Esophagus muscularis mucosa (tissue), 4 donors: ENCODE results near the gene PPFIA3. TPM values are rescaled to one million over a fixed set of nuclear protein-coding genes. Genes with fewer than 3 reads are reported as not detected.
"Not testable (repeated sequence)": the region's sequence is repeated elsewhere in the genome, so short reads cannot be mapped to it uniquely, and the experiment has no call there.

Source experiments
- DNase-seq: peaks from one replicate; pipeline ENCODE4 v3.0.0-alpha.2; 2017; ENCODE audit errors: extremely low spot score
- H3K27ac ChIP-seq, 4 donors: fragments of 200-600 bp; sonication (generic); replicated peaks in 1 of 4; 1 replicate in 3 of 4; 2 replicates in 1 of 4; pipeline ENCODE4 v1.5.1; 2016 to 2019; ENCODE audit warnings: mild to moderate bottlenecking in 1 of 4
- H3K27me3 ChIP-seq, 4 donors: fragments of 200-600 bp; sonication (generic); one replicate each; pipeline versions ENCODE4 v1.5.1 to v1.6.0; 2016 to 2019
- H3K36me3 ChIP-seq, 4 donors: fragments of 200-600 bp; sonication (generic); one replicate each; pipeline ENCODE4 v1.5.1; 2016 to 2019
- H3K4me1 ChIP-seq, 4 donors: fragments of 200-600 bp; sonication (generic); one replicate each; pipeline ENCODE4 v1.5.1; 2016 to 2019
- H3K4me3 ChIP-seq, 4 donors: fragments of 200-600 bp; sonication (generic); 1 replicate in 2 of 4; 2 replicates in 2 of 4; pipeline ENCODE4 v1.5.1; 2016 to 2019; ENCODE audit warnings: mild to moderate bottlenecking in 4 of 4, moderate library complexity in 1 of 4
- H3K9me3 ChIP-seq, 4 donors: fragments of 200-600 bp; sonication (generic); 1 replicate in 3 of 4; 2 replicates in 1 of 4; pipeline ENCODE4 v1.5.1; 2016 to 2019
- EP300 ChIP-seq: sonication (generic); formaldehyde crosslinking; IDR thresholded peaks from one replicate; pipeline ENCODE4 v1.6.1; 2017; ENCODE audit warnings: antibody characterized with exemption
- POLR2A ChIP-seq: fragments of 450-650 bp; IDR thresholded peaks from one replicate; pipeline ENCODE4 v1.6.1; 2017; ENCODE audit warnings: antibody characterized with exemption, moderate library complexity, mild to moderate bottlenecking, low read depth
- POLR2AphosphoS5 ChIP-seq, 2 donors: sonication (generic); formaldehyde crosslinking; IDR thresholded peaks; one replicate each; pipeline ENCODE4 v1.6.1; 2017; ENCODE audit warnings: antibody characterized with exemption in 2 of 2
- WGBS: methylation state at CpG from one replicate; pipeline ENCODE4 v1.1.5; 2018; 5-methylcytosine and 5-hydroxymethylcytosine counted together
- intact Hi-C: fragments of 100-400 bp; cut with DNase I; formaldehyde crosslinking; loops from one replicate; pipeline ENCODE4 v1.15.1; 2023
- total RNA-seq, 4 donors: library from RNA; depleted of rRNA; stranded (reverse); fragments of >200 nt; gene quantifications; one replicate each; pipeline versions ENCODE4 v1.1.0 to v1.2.1, GENCODE V29; 2016
- TF ChIP-seq, protein P1 (sequence below), 3 experiments: fragments of 200-600 bp in 2 of 3; fragments of 450-650 bp in 1 of 3; sonication (generic) in 2 of 3; IDR thresholded peaks; one replicate each; pipeline ENCODE4 v1.5.1; 2017 to 2019; ENCODE audit warnings: antibody characterized with exemption in 3 of 3, mild to moderate bottlenecking in 2 of 3, moderate library complexity in 1 of 3

The PPFIA3 gene
- total RNA-seq, 4 donors from 2014 or later, result 3.3 to 8.4 (median 5.3) TPM

DNA sequence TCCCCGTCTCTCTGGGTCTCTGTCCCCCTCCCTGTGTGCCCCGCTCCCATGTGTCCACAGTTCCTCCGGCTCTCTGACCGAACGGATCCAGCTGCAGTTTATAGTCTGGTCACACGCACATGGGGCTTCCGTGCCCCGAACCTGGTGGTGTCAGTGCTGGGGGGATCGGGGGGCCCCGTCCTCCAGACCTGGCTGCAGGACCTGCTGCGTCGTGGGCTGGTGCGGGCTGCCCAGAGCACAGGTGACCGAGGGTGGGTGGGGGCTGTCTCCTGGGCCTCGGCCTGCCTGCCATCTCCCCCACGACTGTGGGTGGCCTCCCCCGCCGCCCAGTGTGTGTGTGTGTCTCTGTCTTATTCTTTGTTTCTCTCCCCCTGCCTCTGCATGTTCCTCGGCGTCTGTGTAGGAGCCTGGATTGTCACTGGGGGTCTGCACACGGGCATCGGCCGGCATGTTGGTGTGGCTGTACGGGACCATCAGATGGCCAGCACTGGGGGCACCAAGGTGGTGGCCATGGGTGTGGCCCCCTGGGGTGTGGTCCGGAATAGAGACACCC lies 48.6 kb downstream of the PPFIA3 start:
- no peak overlapping the region for H3K27ac ChIP-seq
- peaks cover 27 to 53% (median 53%) of the 10 kb centered on the region in 4 donors for H3K36me3 ChIP-seq
- intact Hi-C loops, result no loop called here
- no peak overlapping the region for H3K4me3 ChIP-seq
- no peaks in the 10 kb centered on the region for H3K27me3 ChIP-seq
- peaks cover 15 to 28% (median 24%) of the 10 kb centered on the region in 4 donors for H3K4me1 ChIP-seq
- DNase-seq, result no peak
- no peaks in the 10 kb centered on the region for H3K9me3 ChIP-seq
- WGBS, result 78% methylated on average over 25 of the region's 25 CpGs
- TF ChIP-seq POLR2A, result no peak
- TF ChIP-seq, protein P1, sequence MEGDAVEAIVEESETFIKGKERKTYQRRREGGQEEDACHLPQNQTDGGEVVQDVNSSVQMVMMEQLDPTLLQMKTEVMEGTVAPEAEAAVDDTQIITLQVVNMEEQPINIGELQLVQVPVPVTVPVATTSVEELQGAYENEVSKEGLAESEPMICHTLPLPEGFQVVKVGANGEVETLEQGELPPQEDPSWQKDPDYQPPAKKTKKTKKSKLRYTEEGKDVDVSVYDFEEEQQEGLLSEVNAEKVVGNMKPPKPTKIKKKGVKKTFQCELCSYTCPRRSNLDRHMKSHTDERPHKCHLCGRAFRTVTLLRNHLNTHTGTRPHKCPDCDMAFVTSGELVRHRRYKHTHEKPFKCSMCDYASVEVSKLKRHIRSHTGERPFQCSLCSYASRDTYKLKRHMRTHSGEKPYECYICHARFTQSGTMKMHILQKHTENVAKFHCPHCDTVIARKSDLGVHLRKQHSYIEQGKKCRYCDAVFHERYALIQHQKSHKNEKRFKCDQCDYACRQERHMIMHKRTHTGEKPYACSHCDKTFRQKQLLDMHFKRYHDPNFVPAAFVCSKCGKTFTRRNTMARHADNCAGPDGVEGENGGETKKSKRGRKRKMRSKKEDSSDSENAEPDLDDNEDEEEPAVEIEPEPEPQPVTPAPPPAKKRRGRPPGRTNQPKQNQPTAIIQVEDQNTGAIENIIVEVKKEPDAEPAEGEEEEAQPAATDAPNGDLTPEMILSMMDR (IDR thresholded peaks at IDR 0.05), result no peak
- no peak for TF ChIP-seq EP300
- no peak for TF ChIP-seq POLR2AphosphoS5 (IDR thresholded peaks at IDR 0.05)

DNA sequence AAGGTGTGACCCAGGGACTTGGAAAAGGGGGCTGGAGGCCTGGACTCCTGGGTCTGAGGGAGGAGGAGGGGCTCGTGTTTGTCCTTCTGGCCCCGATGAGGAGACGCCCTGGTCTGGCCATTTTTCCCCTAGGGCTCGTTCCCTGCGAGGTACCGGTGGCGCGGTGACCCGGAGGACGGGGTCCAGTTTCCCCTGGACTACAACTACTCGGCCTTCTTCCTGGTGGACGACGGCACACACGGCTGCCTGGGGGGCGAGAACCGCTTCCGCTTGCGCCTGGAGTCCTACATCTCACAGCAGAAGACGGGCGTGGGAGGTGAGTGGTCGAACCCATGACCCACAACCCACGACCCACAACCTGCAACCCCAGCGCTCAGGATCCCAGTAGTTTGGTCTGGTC lies 49.1 kb downstream of the PPFIA3 start:
- intact Hi-C loops, result no loop called here

DNA sequence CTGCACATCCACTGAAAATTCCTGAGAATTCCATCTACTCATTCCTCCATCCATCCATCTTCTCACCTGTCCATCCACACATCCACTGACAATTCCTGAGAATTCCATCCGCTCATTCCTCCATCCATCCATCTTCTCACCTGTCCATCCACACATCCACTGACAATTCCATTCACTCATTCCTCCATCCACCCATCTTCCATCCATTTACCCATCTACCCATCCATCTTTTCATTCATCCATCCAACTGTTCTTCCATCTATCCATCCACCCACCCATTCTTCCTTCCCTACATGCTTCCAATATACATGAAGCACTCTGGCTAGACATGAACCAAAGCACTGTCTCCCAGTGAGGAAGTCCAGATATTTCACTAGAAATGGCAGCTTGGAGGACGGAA lies 53.9 kb downstream of the PPFIA3 start:
- H3K4me1 ChIP-seq, result no peaks in the 10 kb centered on the region
- H3K36me3 ChIP-seq, result peaks cover 28 to 79% (median 69%) of the 10 kb centered on the region in 4 donors
- H3K4me3 ChIP-seq, result no peak overlapping the region
- H3K27ac ChIP-seq, result no peak overlapping the region
- TF ChIP-seq POLR2A, result no peak
- TF ChIP-seq, protein P1 (IDR thresholded peaks at IDR 0.05), result no peak
- TF ChIP-seq EP300, result no peak
- no peak for TF ChIP-seq POLR2AphosphoS5 (IDR thresholded peaks at IDR 0.05)
- intact Hi-C loops, result no loop called here
- DNase-seq, result no peak
- no peaks in the 10 kb centered on the region for H3K27me3 ChIP-seq
- no peaks in the 10 kb centered on the region for H3K9me3 ChIP-seq
- WGBS, result 95% methylated on average over 2 of the region's 2 CpGs

More for the DNA sequence above, 49.1 kb downstream of the PPFIA3 start:
- no peak for TF ChIP-seq POLR2AphosphoS5 (IDR thresholded peaks at IDR 0.05)
- no peak for TF ChIP-seq POLR2A
- TF ChIP-seq, protein P1 (IDR thresholded peaks at IDR 0.05), result no peak
- no peak for TF ChIP-seq EP300
- no peaks in the 10 kb centered on the region for H3K27me3 ChIP-seq
- no peak for DNase-seq
- H3K36me3 ChIP-seq, result peaks cover 28 to 58% (median 58%) of the 10 kb centered on the region in 4 donors
- no peaks in the 10 kb centered on the region for H3K9me3 ChIP-seq
- no peak overlapping the region for H3K27ac ChIP-seq
- no peak overlapping the region for H3K4me3 ChIP-seq
- peaks cover 15 to 26% (median 24%) of the 10 kb centered on the region in 4 donors for H3K4me1 ChIP-seq
- 81% methylated on average over 10 of the region's 23 CpGs for WGBS

DNA sequence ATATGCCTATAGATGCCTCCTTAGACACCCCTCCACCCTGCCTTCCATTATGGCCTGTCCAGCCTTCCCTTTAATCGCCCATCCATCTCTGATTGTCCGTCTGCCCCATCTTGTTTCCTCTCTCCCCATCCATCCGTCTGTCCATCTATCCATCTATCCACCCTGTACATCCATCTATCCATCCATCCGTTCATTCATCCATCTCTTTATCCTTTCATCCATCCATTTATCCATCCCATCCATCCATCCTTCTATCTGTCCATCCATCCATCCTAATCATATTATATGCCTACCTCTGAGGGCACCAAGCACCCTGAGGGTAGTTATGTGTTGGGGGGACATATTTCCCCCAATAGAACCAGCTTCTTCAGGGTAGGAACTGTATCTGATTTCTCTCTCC lies 61.3 kb downstream of the PPFIA3 start:
- H3K27me3 ChIP-seq, result no peaks in the 10 kb centered on the region
- H3K4me3 ChIP-seq, result no peak overlapping the region
- H3K4me1 ChIP-seq, result no peaks in the 10 kb centered on the region
- H3K36me3 ChIP-seq, result peaks cover 0 to 80% (median 48%) of the 10 kb centered on the region in 4 donors
- WGBS, result 92% methylated on average over 4 of the region's 4 CpGs
- TF ChIP-seq, protein P1 (IDR thresholded peaks at IDR 0.05), result no peak
- TF ChIP-seq POLR2AphosphoS5 (IDR thresholded peaks at IDR 0.05) (no peak), POLR2A (no peak), EP300 (no peak)
- no peak for DNase-seq
- no peaks in the 10 kb centered on the region for H3K9me3 ChIP-seq
- H3K27ac ChIP-seq, result no peak overlapping the region
- intact Hi-C loops, result no loop called here

DNA sequence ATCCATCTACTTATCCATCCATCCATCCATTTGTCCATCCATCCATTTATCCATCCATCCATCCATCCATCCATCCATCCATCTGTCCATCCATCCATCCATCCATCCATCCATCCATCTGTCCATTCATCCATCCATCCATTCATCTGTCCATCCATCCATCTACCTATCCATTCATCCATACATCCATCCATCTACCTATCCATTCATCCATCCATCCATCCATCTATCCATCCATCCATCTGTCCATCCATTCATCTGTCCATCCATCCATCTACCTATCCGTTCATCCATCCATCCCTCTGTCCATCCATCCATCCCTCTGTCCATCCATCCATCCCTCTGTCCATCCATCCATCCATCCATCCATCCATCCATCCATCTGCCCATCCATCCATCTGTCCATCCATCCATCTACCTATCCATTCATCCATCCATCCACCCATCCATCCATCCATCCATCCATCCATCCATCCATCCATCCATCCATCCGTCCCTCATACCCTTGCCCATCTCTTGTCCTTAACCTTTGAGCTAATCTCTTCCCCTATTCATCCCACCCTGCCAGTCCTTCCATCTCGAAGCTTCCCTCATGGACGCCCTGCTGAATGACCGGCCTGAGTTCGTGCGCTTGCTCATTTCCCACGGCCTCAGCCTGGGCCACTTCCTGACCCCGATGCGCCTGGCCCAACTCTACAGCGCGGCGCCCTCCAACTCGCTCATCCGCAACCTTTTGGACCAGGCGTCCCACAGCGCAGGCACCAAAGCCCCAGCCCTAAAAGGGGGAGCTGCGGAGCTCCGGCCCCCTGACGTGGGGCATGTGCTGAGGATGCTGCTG lies 62.9 kb downstream of the PPFIA3 start:
- H3K4me3 ChIP-seq, DNase-seq, intact Hi-C loops, H3K4me1 ChIP-seq, H3K9me3 ChIP-seq, H3K27me3 ChIP-seq, H3K27ac ChIP-seq: not testable (repeated sequence)
- peaks cover 9 to 95% (median 61%) of the 10 kb centered on the region in 4 donors for H3K36me3 ChIP-seq
- whole genome bisulfite sequencing, result 74% methylated on average over 20 of the region's 20 CpGs
